ENCODE data around the gene RTL10. TPM values are rescaled to one million over a fixed set of nuclear protein-coding genes. Genes with fewer than 3 reads are reported as not detected.

The RTL10 gene
- total and polyA plus RNA-seq, 8 donors = 18.4 to 34.7 (median 28.0) TPM

GRCh38 chr22:19875531-19876313 lies 21.0 kb upstream of the RTL10 start:
- intact Hi-C loops (cut with DNase I) = no loop called here
- Histone ChIP-seq H3K36me3 (peaks cover 0 to 28% of the 10 kb centered on the region in 2 donors), H3K9me3 (no peaks in the 10 kb centered on the region), H3K27me3 (no peaks in the 10 kb centered on the region), H3K4me1 (peaks cover 16 to 30% of the 10 kb centered on the region in 2 donors), H3K27ac (no peak overlapping the region), H3K4me3 (no peak overlapping the region)
- peak in 2 of 4 donors; percentile 31 to 63 for DNase-seq
- TF ChIP-seq, protein P1, sequence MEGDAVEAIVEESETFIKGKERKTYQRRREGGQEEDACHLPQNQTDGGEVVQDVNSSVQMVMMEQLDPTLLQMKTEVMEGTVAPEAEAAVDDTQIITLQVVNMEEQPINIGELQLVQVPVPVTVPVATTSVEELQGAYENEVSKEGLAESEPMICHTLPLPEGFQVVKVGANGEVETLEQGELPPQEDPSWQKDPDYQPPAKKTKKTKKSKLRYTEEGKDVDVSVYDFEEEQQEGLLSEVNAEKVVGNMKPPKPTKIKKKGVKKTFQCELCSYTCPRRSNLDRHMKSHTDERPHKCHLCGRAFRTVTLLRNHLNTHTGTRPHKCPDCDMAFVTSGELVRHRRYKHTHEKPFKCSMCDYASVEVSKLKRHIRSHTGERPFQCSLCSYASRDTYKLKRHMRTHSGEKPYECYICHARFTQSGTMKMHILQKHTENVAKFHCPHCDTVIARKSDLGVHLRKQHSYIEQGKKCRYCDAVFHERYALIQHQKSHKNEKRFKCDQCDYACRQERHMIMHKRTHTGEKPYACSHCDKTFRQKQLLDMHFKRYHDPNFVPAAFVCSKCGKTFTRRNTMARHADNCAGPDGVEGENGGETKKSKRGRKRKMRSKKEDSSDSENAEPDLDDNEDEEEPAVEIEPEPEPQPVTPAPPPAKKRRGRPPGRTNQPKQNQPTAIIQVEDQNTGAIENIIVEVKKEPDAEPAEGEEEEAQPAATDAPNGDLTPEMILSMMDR (IDR thresholded peaks at IDR 0.05) = no peak
- no peak for ATAC-seq

- intact Hi-C loops (cut with DNase I) = no loop called here
- no peaks in the 10 kb centered on the region for H3K27me3 ChIP-seq
- H3K4me3 ChIP-seq = no peak overlapping the region
- H3K36me3 ChIP-seq = peaks cover 0 to 28% of the 10 kb centered on the region in 2 donors
- TF ChIP-seq, protein P1 (IDR thresholded peaks at IDR 0.05) = no peak
- no peaks in the 10 kb centered on the region for H3K9me3 ChIP-seq
- ATAC-seq = no peak
- H3K4me1 ChIP-seq = peaks cover 16 to 24% of the 10 kb centered on the region in 2 donors
- peak in 1 of 4 donors; percentile 67 for DNase-seq
- H3K27ac ChIP-seq = peak overlapping the region; percentile 45 to 58
These were observed 20.4 kb upstream of the RTL10 start for GRCh38 chr22:19875061-19875530.

- H3K4me1 ChIP-seq = peaks cover 16 to 21% of the 10 kb centered on the region in 2 donors
- no peaks in the 10 kb centered on the region for H3K9me3 ChIP-seq
- peak; percentile 89 for ATAC-seq
- DNase-seq = peak; percentile 35 to 88 (median 84)
- peaks cover 0 to 28% of the 10 kb centered on the region in 2 donors for H3K36me3 ChIP-seq
- no peak overlapping the region for H3K4me3 ChIP-seq
- intact Hi-C loops (cut with DNase I) = no loop called here
- H3K27ac ChIP-seq = peak overlapping the region; percentile 45 to 58
- TF ChIP-seq, protein P1 (IDR thresholded peaks at IDR 0.05) = no peak
- H3K27me3 ChIP-seq = no peaks in the 10 kb centered on the region
These were observed 19.8 kb upstream of the RTL10 start for GRCh38 chr22:19874307-19875060.

DNA sequence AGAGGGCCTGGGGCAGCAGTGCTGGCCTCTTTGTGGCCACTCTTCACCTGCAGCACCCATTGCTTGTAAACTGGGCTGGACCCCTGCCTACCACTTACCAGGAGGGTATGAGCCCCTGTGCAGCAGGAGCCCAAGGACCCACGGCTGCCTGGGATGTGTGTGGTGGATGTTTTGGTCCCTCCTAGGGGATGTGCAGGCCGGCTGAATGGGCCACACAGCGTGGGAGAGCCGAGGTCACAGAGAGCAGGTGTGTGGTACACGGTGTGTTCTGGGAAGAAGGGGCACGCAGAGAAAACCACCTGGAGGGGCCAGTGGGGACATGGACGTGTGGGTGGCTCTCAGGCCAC lies 19.3 kb upstream of the RTL10 start:
- DNase-seq = peak in 1 of 4 donors; percentile 66
- intact Hi-C loops (cut with DNase I) = no loop called here

More for the DNA sequence above, 19.3 kb upstream of the RTL10 start:
- Histone ChIP-seq H3K9me3 (no peaks in the 10 kb centered on the region), H3K36me3 (peaks cover 0 to 26% of the 10 kb centered on the region in 2 donors), H3K4me3 (no peak overlapping the region), H3K27me3 (no peaks in the 10 kb centered on the region), H3K4me1 (peaks cover 16 to 21% of the 10 kb centered on the region in 2 donors), H3K27ac (no peak overlapping the region)
- ATAC-seq = peak; percentile 2
- TF ChIP-seq, protein P1 (IDR thresholded peaks at IDR 0.05) = no peak

Data from left lung (tissue), 10 donors.